HCT116 (cell line): ENCODE measurements around the gene ANKS4B. TPM values are rescaled to one million over a fixed set of nuclear protein-coding genes. Genes with fewer than 3 reads are reported as not detected.

Experiments
- ATAC-seq: fragments of 200-7000 bp; cut with Tn5 transposase; 2 replicates; pipeline ENCODE4 v1.9.1; 2020; ENCODE audit warnings: mild to moderate bottlenecking, moderate library complexity
- BruUV-seq: library from RNA; stranded (reverse); fragments of 400-500 nt; replicated peaks from 2 replicates; lab custom pipeline; 2021; lab: Mats Ljungman, UMichigan
- CTCF ChIA-PET: fragments of 300-600 bp; sonication (Branson Sonifier 250); formaldehyde crosslinking; loops from one replicate; lab custom pipeline; 2021; ENCODE audit warnings: antibody characterized with exemption; lab: Charles Lee
- POLR2A ChIA-PET: fragments of 300-600, 350-600 bp; sonication (Branson Sonifier 250); formaldehyde crosslinking; loops from one replicate; lab custom pipeline; 2021; ENCODE audit warnings: antibody characterized with exemption; lab: Charles Lee
- RAD21 ChIA-PET, 2 experiments: fragments of 300-600 bp; sonication (Branson Sonifier 250); formaldehyde crosslinking; loops; one replicate each; lab custom pipeline; 2023; ENCODE audit warnings: low total read pairs in 2 of 2; ENCODE audit not compliant: uncharacterized antibody in 2 of 2, unreplicated experiment in 2 of 2, low non-redundant PET in 1 of 2; lab: Charles Lee
- DNase-seq: peaks from one replicate; pipeline ENCODE4 v3.0.0-alpha.2; 2010; ENCODE audit warnings: low read depth, low spot score
- H2AFZ ChIP-seq: fragments of 200-600 bp; shearing (Covaris generic), sonication (generic); 2 replicates; pipeline ENCODE4 v1.6.1; 2017; ENCODE audit warnings: low read depth, mixed run types, mixed read lengths, antibody characterized with exemption, low read length; ENCODE audit not compliant: poor library complexity, severe bottlenecking
- H3K27ac ChIP-seq: 2 replicates; pipeline ENCODE4 v1.5.1; 2012; ENCODE audit warnings: low read depth, low read length
- H3K27me3 ChIP-seq: fragments of 200-600 bp; sonication (generic); 2 replicates; pipeline ENCODE4 v1.6.1; 2016; ENCODE audit warnings: mixed run types, low read length, mixed read lengths; ENCODE audit not compliant: insufficient read depth
- H3K36me3 ChIP-seq, 2 experiments: fragments of 200-500 bp in 1 of 2; fragments of 200-600 bp in 1 of 2; sonication (Bioruptor generic) in 1 of 2; sonication (generic) in 1 of 2; 2 replicates each; pipeline versions ENCODE4 v1.5.1 to v1.6.1; 2014 to 2016; ENCODE audit warnings: low read length in 2 of 2, inconsistent platforms in 1 of 2, mixed read lengths in 1 of 2, mixed run types in 1 of 2; ENCODE audit not compliant: insufficient read depth in 2 of 2, control insufficient read depth in 1 of 2
- H3K4me1 ChIP-seq, 2 experiments: fragments of 200-600 bp in 1 of 2; sonication (generic) in 1 of 2; 2 replicates each; pipeline versions ENCODE4 v1.5.1 to v1.6.1; 2012 to 2017; ENCODE audit warnings: low read length in 2 of 2, inconsistent platforms in 1 of 2, mild to moderate bottlenecking in 1 of 2, mixed read lengths in 1 of 2, mixed run types in 1 of 2, moderate library complexity in 1 of 2; ENCODE audit not compliant: insufficient read depth in 2 of 2, control insufficient read depth in 1 of 2
- H3K4me2 ChIP-seq: fragments of 200-600 bp; sonication (generic); 2 replicates; pipeline ENCODE4 v1.6.1; 2017; ENCODE audit warnings: mixed run types, low read length, mixed read lengths
- H3K4me3 ChIP-seq, 2 experiments: fragments of 200-600 bp in 1 of 2; sonication (generic) in 1 of 2; replicated peaks in 1 of 2; 2 replicates each; pipeline ENCODE4 v1.5.1; 2011 to 2016; ENCODE audit warnings: low read length in 2 of 2, control low read depth in 1 of 2, low read depth in 1 of 2, mild to moderate bottlenecking in 1 of 2, mixed read lengths in 1 of 2, mixed run types in 1 of 2
- H3K79me2 ChIP-seq: fragments of 200-600 bp; sonication (generic); 2 replicates; pipeline ENCODE4 v1.6.1; 2017; ENCODE audit warnings: mild to moderate bottlenecking, mixed run types, low read length, moderate library complexity, mixed read lengths; ENCODE audit not compliant: insufficient read depth
- H3K9ac ChIP-seq: fragments of 200-600 bp; sonication (generic); 2 replicates; pipeline ENCODE4 v1.6.1; 2016; ENCODE audit warnings: low read length, mixed read lengths
- H3K9me2 ChIP-seq: fragments of 200-600 bp; sonication (generic), shearing (Covaris generic); 2 replicates; pipeline ENCODE4 v1.6.1; 2017; ENCODE audit warnings: mixed run types, mild to moderate bottlenecking, moderate library complexity; ENCODE audit not compliant: insufficient read depth
- H3K9me3 ChIP-seq, 2 experiments: fragments of 200-500 bp in 1 of 2; fragments of 200-600 bp in 1 of 2; sonication (Bioruptor generic) in 1 of 2; sonication (generic) in 1 of 2; 2 replicates each; pipeline ENCODE4 v1.6.1; 2014 to 2017; ENCODE audit warnings: low read length in 2 of 2, mixed read lengths in 2 of 2, inconsistent platforms in 1 of 2, low read depth in 1 of 2, mild to moderate bottlenecking in 1 of 2, mixed run types in 1 of 2, moderate library complexity in 1 of 2; ENCODE audit not compliant: control insufficient read depth in 1 of 2, insufficient read depth in 1 of 2
- H4K20me1 ChIP-seq: fragments of 200-600 bp; sonication (generic), shearing (Covaris generic); 2 replicates; pipeline ENCODE4 v1.6.1; 2017; ENCODE audit warnings: mixed run types, mild to moderate bottlenecking, moderate library complexity; ENCODE audit not compliant: insufficient read depth
- CEBPB ChIP-seq: IDR thresholded peaks from 2 replicates; pipeline ENCODE4 v1.6.1; 2012; ENCODE audit warnings: low read depth
- EGR1 ChIP-seq: IDR thresholded peaks from 2 replicates; pipeline ENCODE4 v1.6.1; 2012; ENCODE audit warnings: low read depth
- ELF1 ChIP-seq: IDR thresholded peaks from 2 replicates; pipeline ENCODE4 v1.6.1; 2012; ENCODE audit warnings: low read depth, borderline replicate concordance
- EZH2 ChIP-seq: fragments of 200-600 bp; sonication (generic); IDR thresholded peaks from 2 replicates; pipeline ENCODE4 v1.6.1; 2017; ENCODE audit warnings: antibody characterized with exemption, mixed run types
- EZH2phosphoT487 ChIP-seq: fragments of 200-600 bp; IDR thresholded peaks from 2 replicates; pipeline ENCODE4 v1.6.1; 2018; ENCODE audit warnings: antibody characterized with exemption, borderline replicate concordance
- FOSL1 ChIP-seq: IDR thresholded peaks from 2 replicates; pipeline ENCODE4 v1.6.1; 2012; ENCODE audit warnings: low read depth
- JUND ChIP-seq: IDR thresholded peaks from 2 replicates; pipeline ENCODE4 v1.6.1; 2012
- POLR2AphosphoS5 ChIP-seq: IDR thresholded peaks from 2 replicates; pipeline ENCODE4 v1.6.1; 2011; ENCODE audit warnings: mild to moderate bottlenecking, low read depth, low read length, moderate library complexity
- SIN3A ChIP-seq: IDR thresholded peaks from 2 replicates; pipeline ENCODE4 v1.6.1; 2012; ENCODE audit warnings: low read depth
- SP1 ChIP-seq: IDR thresholded peaks from 2 replicates; pipeline ENCODE4 v1.6.1; 2012; ENCODE audit warnings: low read depth
- YY1 ChIP-seq: IDR thresholded peaks from 2 replicates; pipeline ENCODE4 v1.6.1; 2011; ENCODE audit warnings: low read length, low read depth, moderate library complexity, mild to moderate bottlenecking; ENCODE audit not compliant: insufficient replicate concordance; ENCODE audit errors: extremely low read depth
- ZNF274 ChIP-seq: fragments of 200-500 bp; sonication (Bioruptor generic); IDR thresholded peaks from 2 replicates; pipeline ENCODE4 v1.6.1; 2014; ENCODE audit warnings: mild to moderate bottlenecking, low read depth, low read length, inconsistent platforms
- intact Hi-C: fragments of 100-400 bp; cut with micrococcal nuclease; formaldehyde crosslinking; loops from 2 replicates; pipeline ENCODE4 v1.10.0; 2022
- total RNA-seq: library from RNA; stranded (reverse); gene quantifications from one replicate; pipeline ENCODE4 v1.2.1, GENCODE V29; 2021; ENCODE audit not compliant: unreplicated experiment
- TF ChIP-seq, protein P1 (sequence below), 3 experiments: fragments of 200-600 bp in 1 of 3; sonication (generic) in 1 of 3; IDR thresholded peaks in 2 of 3; conservative IDR thresholded peaks in 1 of 3; 2 replicates each; pipeline ENCODE4 v1.5.1; 2012 to 2017; ENCODE audit warnings: low read depth in 2 of 3, low read length in 2 of 3, antibody characterized with exemption in 1 of 3, borderline replicate concordance in 1 of 3, control low read depth in 1 of 3, mild to moderate bottlenecking in 1 of 3, mixed read lengths in 1 of 3, mixed run types in 1 of 3, moderate library complexity in 1 of 3; ENCODE audit not compliant: insufficient read depth in 1 of 3
- TF ChIP-seq, protein P2 (sequence below): IDR thresholded peaks from 2 replicates; pipeline ENCODE4 v1.6.1; 2011; ENCODE audit warnings: mild to moderate bottlenecking, low read length, moderate library complexity; ENCODE audit not compliant: insufficient replicate concordance; ENCODE audit errors: extremely low read depth
- TF ChIP-seq, protein P3 (sequence below): IDR thresholded peaks from 2 replicates; pipeline ENCODE4 v1.6.1; 2012; ENCODE audit warnings: low read depth

Gene ANKS4B
- total RNA-seq, 1 experiment from 2014 or later, result not detected

DNA sequence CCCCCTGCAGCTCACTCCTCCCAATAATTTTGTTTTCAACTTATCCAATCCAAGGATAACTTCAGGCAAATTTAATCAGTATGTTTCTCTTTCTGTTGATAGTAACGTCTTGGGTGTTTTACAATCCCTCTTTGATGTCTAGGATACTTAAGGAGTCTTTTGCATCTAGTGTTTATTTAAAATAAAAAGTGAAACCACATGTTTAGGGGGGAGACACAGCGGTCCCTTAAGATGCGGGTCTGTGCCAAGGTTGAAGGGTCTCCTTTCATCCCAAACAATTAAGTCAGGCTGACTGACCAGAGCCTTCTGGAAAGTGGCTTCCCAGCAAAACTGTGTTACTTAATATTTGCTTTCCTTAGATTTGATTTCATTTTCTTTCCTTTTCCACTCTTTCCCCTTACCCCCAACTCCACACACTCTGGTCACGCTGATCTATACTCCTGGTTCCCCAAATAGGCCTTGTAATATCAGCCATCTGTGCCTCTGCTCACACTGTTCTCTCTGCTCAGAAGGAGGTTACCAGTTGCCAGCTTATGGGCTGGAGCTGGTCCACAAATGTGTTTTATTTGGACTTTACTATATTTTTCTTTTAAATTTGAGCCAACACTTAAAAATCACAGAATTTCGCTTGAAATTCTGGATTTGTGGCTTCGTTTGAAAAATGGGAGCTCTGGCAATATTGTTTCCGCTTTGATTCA is 11.2 kb downstream of the ANKS4B start:
- H3K27me3 ChIP-seq, result peaks cover 6% of the 10 kb centered on the region; the same call in 1 of the 2 replicates

More for the DNA sequence above, 11.2 kb downstream of the ANKS4B start:
- intact Hi-C loops, result no loop called here
- TF ChIP-seq SP1, result no peak
- no peak for TF ChIP-seq ELF1
- TF ChIP-seq YY1, result no peak
- no peak for TF ChIP-seq EGR1
- no peak for TF ChIP-seq CEBPB
- no peak for TF ChIP-seq FOSL1
- TF ChIP-seq SIN3A, result no peak
- TF ChIP-seq JUND, result no peak
- no peak for TF ChIP-seq EZH2
- TF ChIP-seq POLR2AphosphoS5, result no peak
- TF ChIP-seq, protein P1, sequence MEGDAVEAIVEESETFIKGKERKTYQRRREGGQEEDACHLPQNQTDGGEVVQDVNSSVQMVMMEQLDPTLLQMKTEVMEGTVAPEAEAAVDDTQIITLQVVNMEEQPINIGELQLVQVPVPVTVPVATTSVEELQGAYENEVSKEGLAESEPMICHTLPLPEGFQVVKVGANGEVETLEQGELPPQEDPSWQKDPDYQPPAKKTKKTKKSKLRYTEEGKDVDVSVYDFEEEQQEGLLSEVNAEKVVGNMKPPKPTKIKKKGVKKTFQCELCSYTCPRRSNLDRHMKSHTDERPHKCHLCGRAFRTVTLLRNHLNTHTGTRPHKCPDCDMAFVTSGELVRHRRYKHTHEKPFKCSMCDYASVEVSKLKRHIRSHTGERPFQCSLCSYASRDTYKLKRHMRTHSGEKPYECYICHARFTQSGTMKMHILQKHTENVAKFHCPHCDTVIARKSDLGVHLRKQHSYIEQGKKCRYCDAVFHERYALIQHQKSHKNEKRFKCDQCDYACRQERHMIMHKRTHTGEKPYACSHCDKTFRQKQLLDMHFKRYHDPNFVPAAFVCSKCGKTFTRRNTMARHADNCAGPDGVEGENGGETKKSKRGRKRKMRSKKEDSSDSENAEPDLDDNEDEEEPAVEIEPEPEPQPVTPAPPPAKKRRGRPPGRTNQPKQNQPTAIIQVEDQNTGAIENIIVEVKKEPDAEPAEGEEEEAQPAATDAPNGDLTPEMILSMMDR (IDR thresholded peaks at IDR 0.05 in 2 of 3, conservative IDR thresholded peaks at IDR 0.05 in 1 of 3; ENCODE audit: borderline replicate concordance in 1 of 3, insufficient read depth in 1 of 3, low read depth in 2 of 3, low read length in 2 of 3), result no peak
- TF ChIP-seq, protein P2, sequence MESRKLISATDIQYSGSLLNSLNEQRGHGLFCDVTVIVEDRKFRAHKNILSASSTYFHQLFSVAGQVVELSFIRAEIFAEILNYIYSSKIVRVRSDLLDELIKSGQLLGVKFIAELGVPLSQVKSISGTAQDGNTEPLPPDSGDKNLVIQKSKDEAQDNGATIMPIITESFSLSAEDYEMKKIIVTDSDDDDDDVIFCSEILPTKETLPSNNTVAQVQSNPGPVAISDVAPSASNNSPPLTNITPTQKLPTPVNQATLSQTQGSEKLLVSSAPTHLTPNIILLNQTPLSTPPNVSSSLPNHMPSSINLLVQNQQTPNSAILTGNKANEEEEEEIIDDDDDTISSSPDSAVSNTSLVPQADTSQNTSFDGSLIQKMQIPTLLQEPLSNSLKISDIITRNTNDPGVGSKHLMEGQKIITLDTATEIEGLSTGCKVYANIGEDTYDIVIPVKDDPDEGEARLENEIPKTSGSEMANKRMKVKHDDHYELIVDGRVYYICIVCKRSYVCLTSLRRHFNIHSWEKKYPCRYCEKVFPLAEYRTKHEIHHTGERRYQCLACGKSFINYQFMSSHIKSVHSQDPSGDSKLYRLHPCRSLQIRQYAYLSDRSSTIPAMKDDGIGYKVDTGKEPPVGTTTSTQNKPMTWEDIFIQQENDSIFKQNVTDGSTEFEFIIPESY, result no peak
- TF ChIP-seq, protein P3, sequence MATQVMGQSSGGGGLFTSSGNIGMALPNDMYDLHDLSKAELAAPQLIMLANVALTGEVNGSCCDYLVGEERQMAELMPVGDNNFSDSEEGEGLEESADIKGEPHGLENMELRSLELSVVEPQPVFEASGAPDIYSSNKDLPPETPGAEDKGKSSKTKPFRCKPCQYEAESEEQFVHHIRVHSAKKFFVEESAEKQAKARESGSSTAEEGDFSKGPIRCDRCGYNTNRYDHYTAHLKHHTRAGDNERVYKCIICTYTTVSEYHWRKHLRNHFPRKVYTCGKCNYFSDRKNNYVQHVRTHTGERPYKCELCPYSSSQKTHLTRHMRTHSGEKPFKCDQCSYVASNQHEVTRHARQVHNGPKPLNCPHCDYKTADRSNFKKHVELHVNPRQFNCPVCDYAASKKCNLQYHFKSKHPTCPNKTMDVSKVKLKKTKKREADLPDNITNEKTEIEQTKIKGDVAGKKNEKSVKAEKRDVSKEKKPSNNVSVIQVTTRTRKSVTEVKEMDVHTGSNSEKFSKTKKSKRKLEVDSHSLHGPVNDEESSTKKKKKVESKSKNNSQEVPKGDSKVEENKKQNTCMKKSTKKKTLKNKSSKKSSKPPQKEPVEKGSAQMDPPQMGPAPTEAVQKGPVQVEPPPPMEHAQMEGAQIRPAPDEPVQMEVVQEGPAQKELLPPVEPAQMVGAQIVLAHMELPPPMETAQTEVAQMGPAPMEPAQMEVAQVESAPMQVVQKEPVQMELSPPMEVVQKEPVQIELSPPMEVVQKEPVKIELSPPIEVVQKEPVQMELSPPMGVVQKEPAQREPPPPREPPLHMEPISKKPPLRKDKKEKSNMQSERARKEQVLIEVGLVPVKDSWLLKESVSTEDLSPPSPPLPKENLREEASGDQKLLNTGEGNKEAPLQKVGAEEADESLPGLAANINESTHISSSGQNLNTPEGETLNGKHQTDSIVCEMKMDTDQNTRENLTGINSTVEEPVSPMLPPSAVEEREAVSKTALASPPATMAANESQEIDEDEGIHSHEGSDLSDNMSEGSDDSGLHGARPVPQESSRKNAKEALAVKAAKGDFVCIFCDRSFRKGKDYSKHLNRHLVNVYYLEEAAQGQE, result no peak
- TF ChIP-seq EZH2phosphoT487, result no peak
- TF ChIP-seq ZNF274, result no peak
- ChIA-PET RAD21 (no interaction called here), POLR2A (no interaction called here), CTCF (no interaction called here)
- ATAC-seq (no peak), DNase-seq (no peak)
- no peaks in the 10 kb centered on the region for H3K79me2 ChIP-seq
- H3K9ac ChIP-seq, result no peak overlapping the region
- H3K4me3 ChIP-seq, result no peak overlapping the region
- H3K9me3 ChIP-seq, result no peaks in the 10 kb centered on the region
- no peak overlapping the region for H3K27ac ChIP-seq
- no peak overlapping the region for H3K4me2 ChIP-seq
- H3K9me2 ChIP-seq, result no peaks in the 10 kb centered on the region
- H4K20me1 ChIP-seq, result no peaks in the 10 kb centered on the region
- no peaks in the 10 kb centered on the region for H3K4me1 ChIP-seq
- H3K36me3 ChIP-seq, result no peaks in the 10 kb centered on the region
- no peak overlapping the region for H2AFZ ChIP-seq
- no TSS peak for BruUV-seq
